Peyer's patch (tissue), 4 donors: ENCODE results near the gene TLR9. TPM values are rescaled to one million over a fixed set of nuclear protein-coding genes. Genes with fewer than 3 reads are reported as not detected.
A peak's percentile ranks its signal among the peaks of the same experiment; 100 is the strongest.

Experiments
- DNase-seq, 3 donors: peaks; one replicate each; pipeline ENCODE4 v3.0.0-alpha.2; 2017 to 2019
- H3K27ac ChIP-seq, 4 donors: fragments of 200-600 bp; sonication (generic); one replicate each; pipeline ENCODE4 v1.5.1; 2016 to 2019
- H3K27me3 ChIP-seq, 2 donors: fragments of 200-600 bp; sonication (generic); one replicate each; pipeline ENCODE4 v1.5.1; 2019
- H3K36me3 ChIP-seq, 3 donors: fragments of 200-600 bp; sonication (generic); one replicate each; pipeline ENCODE4 v1.5.1; 2016 to 2019
- H3K4me1 ChIP-seq, 4 donors: fragments of 200-600 bp; sonication (generic); one replicate each; pipeline ENCODE4 v1.5.1; 2016 to 2019
- H3K4me3 ChIP-seq, 4 donors: fragments of 200-600 bp; sonication (generic); 1 replicate in 3 of 4; 2 replicates in 1 of 4; pipeline ENCODE4 v1.5.1; 2016 to 2019; ENCODE audit warnings: mild to moderate bottlenecking in 1 of 4
- H3K9me3 ChIP-seq, 4 donors: fragments of 200-600 bp; sonication (generic); one replicate each; pipeline ENCODE4 v1.5.1; 2016 to 2019; ENCODE audit warnings: mild to moderate bottlenecking in 1 of 4
- CTCF ChIP-seq, 6 experiments: fragments of 450-650 bp in 4 of 6; fragments of 200-600 bp in 2 of 6; sonication (generic) in 1 of 6; IDR thresholded peaks; one replicate each; pipeline ENCODE4 v1.5.1; 2017 to 2019; ENCODE audit warnings: antibody characterized with exemption in 6 of 6, mild to moderate bottlenecking in 3 of 6, moderate library complexity in 1 of 6
- POLR2A ChIP-seq, 2 donors: fragments of 450-650 bp; IDR thresholded peaks; one replicate each; pipeline ENCODE4 v1.5.1; 2017; ENCODE audit warnings: antibody characterized with exemption in 2 of 2, mild to moderate bottlenecking in 2 of 2, moderate library complexity in 2 of 2
- total RNA-seq, 4 donors: library from RNA; depleted of rRNA; stranded (reverse); fragments of >200 nt; gene quantifications; one replicate each; pipeline ENCODE4 v1.1.0, GENCODE V29; 2016

The TLR9 gene
- total RNA-seq, 4 donors from 2014 or later = 0.27 to 1.7 TPM; not detected in 2

- no peaks in the 10 kb centered on the region for H3K27me3 ChIP-seq
- peaks cover 0 to 26% (median 0%) of the 10 kb centered on the region in 3 donors for H3K36me3 ChIP-seq
- TF ChIP-seq POLR2A (IDR thresholded peaks at IDR 0.05) (no peak), CTCF (IDR thresholded peaks at IDR 0.05) (no peak)
- H3K4me1 ChIP-seq = peaks cover 0 to 46% (median 15%) of the 10 kb centered on the region in 4 donors
- peak overlapping the region; percentile 83 to 99 (median 92) for H3K27ac ChIP-seq
- H3K4me3 ChIP-seq = peak overlapping the region in 3 of 4 donors; percentile 88 to 94 (median 93)
- no peaks in the 10 kb centered on the region for H3K9me3 ChIP-seq
- peak in 1 of 3 donors; percentile 31 for DNase-seq
These were observed 11.7 kb upstream of the TLR9 start for GRCh38 chr3:52237006-52237656.

GRCh38 chr3:52236424-52236886 lies 11.0 kb upstream of the TLR9 start:
- DNase-seq = peak in 1 of 3 donors; percentile 33
- Histone ChIP-seq H3K27me3 (no peaks in the 10 kb centered on the region), H3K9me3 (no peaks in the 10 kb centered on the region), H3K27ac (no peak overlapping the region), H3K4me1 (peaks cover 0 to 51% (median 18%) of the 10 kb centered on the region in 4 donors), H3K36me3 (peaks cover 0 to 31% (median 0%) of the 10 kb centered on the region in 3 donors), H3K4me3 (no peak overlapping the region)
- TF ChIP-seq POLR2A (IDR thresholded peaks at IDR 0.05) (no peak), CTCF (IDR thresholded peaks at IDR 0.05) (no peak)

- peak in 1 of 3 donors; percentile 41 for DNase-seq
- TF ChIP-seq POLR2A (IDR thresholded peaks at IDR 0.05) = no peak
- no peak for TF ChIP-seq CTCF (IDR thresholded peaks at IDR 0.05)
- peaks cover 0 to 48% (median 3%) of the 10 kb centered on the region in 3 donors for H3K36me3 ChIP-seq
- H3K4me3 ChIP-seq = no peak overlapping the region
- no peaks in the 10 kb centered on the region for H3K27me3 ChIP-seq
- H3K4me1 ChIP-seq = peaks cover 0 to 41% (median 17%) of the 10 kb centered on the region in 4 donors
- no peak overlapping the region for H3K27ac ChIP-seq
- no peaks in the 10 kb centered on the region for H3K9me3 ChIP-seq
These were observed 9.3 kb upstream of the TLR9 start for GRCh38 chr3:52234516-52235447.

GRCh38 chr3:52233968-52234367 lies 8.5 kb upstream of the TLR9 start:
- Histone ChIP-seq H3K4me3 (no peak overlapping the region), H3K4me1 (peaks cover 0 to 38% (median 16%) of the 10 kb centered on the region in 4 donors), H3K27me3 (no peaks in the 10 kb centered on the region), H3K9me3 (no peaks in the 10 kb centered on the region), H3K27ac (no peak overlapping the region), H3K36me3 (peaks cover 0 to 56% (median 3%) of the 10 kb centered on the region in 3 donors)
- no peak for DNase-seq
- TF ChIP-seq CTCF (IDR thresholded peaks at IDR 0.05) = no peak
- TF ChIP-seq POLR2A (IDR thresholded peaks at IDR 0.05) = no peak

GRCh38 chr3:52233108-52233591 lies 7.7 kb upstream of the TLR9 start:
- Histone ChIP-seq H3K4me1 (peaks cover 0 to 34% (median 15%) of the 10 kb centered on the region in 4 donors), H3K36me3 (peaks cover 0 to 64% (median 3%) of the 10 kb centered on the region in 3 donors), H3K27ac (no peak overlapping the region), H3K27me3 (no peaks in the 10 kb centered on the region), H3K9me3 (no peaks in the 10 kb centered on the region), H3K4me3 (no peak overlapping the region)
- no peak for TF ChIP-seq POLR2A (IDR thresholded peaks at IDR 0.05)
- no peak for TF ChIP-seq CTCF (IDR thresholded peaks at IDR 0.05)
- DNase-seq = peak in 1 of 3 donors; percentile 25
